HepG2 (cell line): ENCODE measurements around the gene KLF12. TPM values are rescaled to one million over a fixed set of nuclear protein-coding genes. Genes with fewer than 3 reads are reported as not detected.

Experiments used
- ATAC-seq: fragments of 200-7000 bp; cut with Tn5 transposase; 3 replicates; pipeline ENCODE4 v1.9.1; 2020; ENCODE audit warnings: mild to moderate bottlenecking, moderate library complexity
- BruUV-seq: library from RNA; stranded (reverse); fragments of 400-500 nt; replicated peaks from 2 replicates; lab custom pipeline; 2021; lab: Mats Ljungman, UMichigan
- CTCF ChIA-PET: fragments of 300-600 bp; formaldehyde crosslinking; extraction: SDS; loops from one replicate; lab custom pipeline; 2021; ENCODE audit warnings: low total read pairs, inconsistent platforms, low intra/inter-chr PET ratio; lab: Yijun Ruan, JAX
- POLR2A ChIA-PET: fragments of 350-600 bp; sonication (Branson Sonifier 250); formaldehyde crosslinking; loops from one replicate; lab custom pipeline; 2020; ENCODE audit warnings: antibody characterized with exemption, inconsistent platforms; lab: Yijun Ruan, JAX
- DNase-seq: peaks from one replicate; pipeline ENCODE4 v3.0.0-alpha.2; 2015; ENCODE audit warnings: low spot score
- FAIRE-seq: peaks from 3 replicates; lab custom pipeline; 2011; peaks lifted over from hg19 to GRCh38; lab: Jason Lieb, UNC
- H2AFZ ChIP-seq: one replicate; pipeline ENCODE4 v1.6.1; 2011; ENCODE audit warnings: low read length, inconsistent platforms
- H3K27ac ChIP-seq: fragments of 300-600 bp; 3 replicates; pipeline ENCODE4 v1.8.0; 2011; ENCODE audit warnings: mixed run types, mild to moderate bottlenecking, mixed read lengths, low read length, inconsistent platforms; ENCODE audit not compliant: insufficient read depth; ENCODE audit errors: extremely low read length
- H3K27me3 ChIP-seq, 2 experiments: fragments of 200-600 bp in 1 of 2; 2 replicates in 1 of 2; 3 replicates in 1 of 2; pipeline versions ENCODE4 v1.6.0 to v1.8.0; 2011; ENCODE audit warnings: low read length in 2 of 2, mild to moderate bottlenecking in 2 of 2, moderate library complexity in 2 of 2, inconsistent platforms in 1 of 2; ENCODE audit not compliant: insufficient read depth in 2 of 2, control insufficient read depth in 1 of 2
- H3K36me3 ChIP-seq, 2 experiments: fragments of 200-600 bp in 1 of 2; replicated peaks in 1 of 2; 2 replicates in 1 of 2; 3 replicates in 1 of 2; pipeline versions ENCODE4 v1.5.1 to v1.8.0; 2011; ENCODE audit warnings: low read length in 2 of 2, inconsistent platforms in 1 of 2; ENCODE audit not compliant: insufficient read depth in 2 of 2, control insufficient read depth in 1 of 2
- H3K4me1 ChIP-seq: 2 replicates; pipeline ENCODE4 v1.5.1; 2012; ENCODE audit warnings: low read length, inconsistent platforms; ENCODE audit not compliant: insufficient read depth
- H3K4me2 ChIP-seq: 2 replicates; pipeline ENCODE4 v1.6.0; 2011; ENCODE audit warnings: low read depth, low read length, inconsistent platforms
- H3K4me3 ChIP-seq, 3 experiments: fragments of 200-600 bp in 1 of 3; sonication (generic), shearing (Covaris generic) in 1 of 3; replicated peaks in 1 of 3; 2 replicates each; pipeline ENCODE4 v1.5.1; 2011 to 2016; ENCODE audit warnings: low read length in 3 of 3, inconsistent platforms in 2 of 3, low read depth in 2 of 3, mild to moderate bottlenecking in 2 of 3, control low read depth in 1 of 3, mixed read lengths in 1 of 3; ENCODE audit not compliant: insufficient read depth in 1 of 3
- H3K79me2 ChIP-seq: one replicate; pipeline ENCODE4 v1.6.1; 2011; ENCODE audit warnings: low read length, inconsistent platforms; ENCODE audit not compliant: insufficient read depth
- H3K9ac ChIP-seq: 2 replicates; pipeline ENCODE4 v1.6.0; 2011; ENCODE audit warnings: mild to moderate bottlenecking, low read depth, low read length, inconsistent platforms; ENCODE audit not compliant: insufficient read depth
- H3K9me3 ChIP-seq: 2 replicates; pipeline ENCODE4 v1.5.1; 2012; ENCODE audit warnings: mild to moderate bottlenecking, low read length
- H4K20me1 ChIP-seq: 2 replicates; pipeline ENCODE4 v1.6.0; 2011; ENCODE audit warnings: inconsistent platforms, mild to moderate bottlenecking, low read length, moderate library complexity; ENCODE audit not compliant: insufficient read depth
- ASH2L ChIP-seq: fragments of 300-600, 200-600 bp; sonication (generic); IDR thresholded peaks from 2 replicates; pipeline ENCODE4 v1.7.0; 2017; ENCODE audit warnings: low read depth, mild to moderate bottlenecking, moderate library complexity, mixed read lengths, low read length; ENCODE audit not compliant: insufficient read length
- CBX5 ChIP-seq: sonication (generic); formaldehyde crosslinking; IDR thresholded peaks from 2 replicates; pipeline ENCODE4 v1.4.0; 2020; ENCODE audit warnings: missing genetic modification reagents, borderline replicate concordance
- DMTF1 ChIP-seq: sonication (generic); formaldehyde crosslinking; IDR thresholded peaks from 2 replicates; pipeline ENCODE4 v1.4.0; 2020; ENCODE audit warnings: mild to moderate bottlenecking, missing genetic modification reagents
- DR1 ChIP-seq: sonication (generic); formaldehyde crosslinking; IDR thresholded peaks from 2 replicates; pipeline ENCODE4 v1.8.0; 2021; ENCODE audit warnings: mild to moderate bottlenecking, missing genetic modification reagents, inconsistent platforms
- HMGA1 ChIP-seq: sonication (generic); formaldehyde crosslinking; conservative IDR thresholded peaks from 2 replicates; pipeline ENCODE4 v1.4.0; 2020; ENCODE audit warnings: missing genetic modification reagents
- JDP2 ChIP-seq: sonication (generic); formaldehyde crosslinking; IDR thresholded peaks from 2 replicates; pipeline ENCODE4 v1.8.1; 2022; ENCODE audit warnings: missing genetic modification reagents, borderline replicate concordance
- MTF1 ChIP-seq: sonication (generic); formaldehyde crosslinking; IDR thresholded peaks from 2 replicates; pipeline ENCODE4 v1.5.0; 2020; ENCODE audit warnings: missing genetic modification reagents
- NR2F1 ChIP-seq, 2 experiments: fragments of 450-650 bp in 1 of 2; formaldehyde crosslinking in 1 of 2; IDR thresholded peaks; 2 replicates each; pipeline versions ENCODE4 v1.5.0 to v1.6.1; 2016 to 2020; ENCODE audit warnings: mild to moderate bottlenecking in 1 of 2, missing compliant biosample characterization in 1 of 2, missing genetic modification reagents in 1 of 2, moderate library complexity in 1 of 2
- TARDBP ChIP-seq: sonication (generic); formaldehyde crosslinking; IDR thresholded peaks from 2 replicates; pipeline ENCODE4 v1.8.0; 2022; ENCODE audit warnings: mild to moderate bottlenecking, missing genetic modification reagents
- TFDP2 ChIP-seq: sonication (generic); formaldehyde crosslinking; IDR thresholded peaks from 2 replicates; pipeline ENCODE4 v1.4.0; 2020; ENCODE audit warnings: missing genetic modification reagents
- ZSCAN29 ChIP-seq: sonication (generic); formaldehyde crosslinking; conservative IDR thresholded peaks from 2 replicates; pipeline ENCODE4 v1.4.0; 2020; ENCODE audit warnings: mild to moderate bottlenecking, missing genetic modification reagents
- WGBS: methylation state at CpG from one replicate; pipeline ENCODE4 v1.1.6; 2017; ENCODE audit warnings: low lambda C conversion rate; 5-methylcytosine and 5-hydroxymethylcytosine counted together
- in situ Hi-C: cut with HindIII; loops from 2 replicates; pipeline ENCODE4 v1.10.0; 2017; ENCODE audit warnings: low pct_unique_long_range_greater_than_20kb; ENCODE audit not compliant: extremely low pct_ligation_motif_present
- intact Hi-C: fragments of 100-400 bp; cut with micrococcal nuclease; formaldehyde crosslinking; loops from one replicate; pipeline ENCODE4 v1.10.0; 2022; ENCODE audit not compliant: unreplicated experiment
- polyA plus RNA-seq, 8 experiments: library from polyadenylated mRNA; depleted of rRNA in 3 of 8; stranded (reverse) in 7 of 8; unstranded in 1 of 8; fragments of >200 nt; fragmentation: Illumina TruSeq in 4 of 8; extraction: Trizol in 4 of 8; gene quantifications; 2 replicates each; pipeline versions ENCODE4 v1.2.1 to v1.2.3, GENCODE V29; 2011 to 2016; ENCODE audit warnings: low read depth in 4 of 8, missing spikeins in 1 of 8, mixed read lengths in 1 of 8; ENCODE audit not compliant: insufficient read depth in 1 of 8
- total RNA-seq, 5 experiments: library from RNA; depleted of rRNA; stranded (reverse); fragments of >200 nt; fragmentation: Illumina TruSeq; extraction: Trizol; gene quantifications; 2 replicates each; pipeline ENCODE4 v1.2.3, GENCODE V29; 2016; ENCODE audit warnings: low read depth in 1 of 5

KLF12 gene
- total and polyA plus RNA-seq, 2 of the 13 experiments (the other 11 are each of a cell fraction or from before 2014, with no cell fraction given): 0.66 to 1.5 TPM

DNA sequence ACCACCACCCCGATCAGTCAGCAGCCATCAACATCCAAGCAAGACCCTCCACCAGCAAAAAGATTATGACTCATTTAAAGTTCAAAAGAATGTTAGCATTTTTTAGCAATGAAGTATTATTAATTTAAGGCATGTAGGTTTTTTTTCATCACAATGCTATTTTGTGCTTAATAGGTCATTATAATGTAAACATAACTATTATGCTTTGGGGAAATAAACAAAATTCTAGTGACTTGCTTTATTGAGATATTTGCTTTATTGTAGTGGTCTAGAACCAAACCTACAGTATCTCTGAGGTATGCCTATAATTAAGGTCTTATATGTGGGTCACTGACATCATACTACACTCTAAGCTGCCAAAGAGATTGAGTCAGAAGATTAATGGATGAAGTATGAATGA, 20.0 kb downstream of the KLF12 start:
- FAIRE-seq (no peak), DNase-seq (no peak), ATAC-seq (no peak)
- Histone ChIP-seq H3K9ac (no peak overlapping the region), H3K27ac (no peak overlapping the region), H3K27me3 (no peaks in the 10 kb centered on the region), H3K79me2 (no peaks in the 10 kb centered on the region), H2AFZ (no peak overlapping the region), H3K9me3 (peaks cover 10% of the 10 kb centered on the region), H3K4me1 (peaks cover 33% of the 10 kb centered on the region), H3K4me2 (no peak overlapping the region), H3K4me3 (no peak overlapping the region), H4K20me1 (no peaks in the 10 kb centered on the region), H3K36me3 (no peaks in the 10 kb centered on the region)
- ChIA-PET CTCF (no interaction called here), POLR2A (no interaction called here)
- in situ Hi-C loops (no loop called here), intact Hi-C loops (no loop called here)
- 95% methylated on average over 1 of the region's 1 CpG for WGBS
- TF ChIP-seq DR1 (CRISPR knock-in tag) (no peak), TFDP2 (CRISPR knock-in tag) (no peak), JDP2 (CRISPR knock-in tag) (no peak), CBX5 (no peak)
- no TSS peak for BruUV-seq

DNA sequence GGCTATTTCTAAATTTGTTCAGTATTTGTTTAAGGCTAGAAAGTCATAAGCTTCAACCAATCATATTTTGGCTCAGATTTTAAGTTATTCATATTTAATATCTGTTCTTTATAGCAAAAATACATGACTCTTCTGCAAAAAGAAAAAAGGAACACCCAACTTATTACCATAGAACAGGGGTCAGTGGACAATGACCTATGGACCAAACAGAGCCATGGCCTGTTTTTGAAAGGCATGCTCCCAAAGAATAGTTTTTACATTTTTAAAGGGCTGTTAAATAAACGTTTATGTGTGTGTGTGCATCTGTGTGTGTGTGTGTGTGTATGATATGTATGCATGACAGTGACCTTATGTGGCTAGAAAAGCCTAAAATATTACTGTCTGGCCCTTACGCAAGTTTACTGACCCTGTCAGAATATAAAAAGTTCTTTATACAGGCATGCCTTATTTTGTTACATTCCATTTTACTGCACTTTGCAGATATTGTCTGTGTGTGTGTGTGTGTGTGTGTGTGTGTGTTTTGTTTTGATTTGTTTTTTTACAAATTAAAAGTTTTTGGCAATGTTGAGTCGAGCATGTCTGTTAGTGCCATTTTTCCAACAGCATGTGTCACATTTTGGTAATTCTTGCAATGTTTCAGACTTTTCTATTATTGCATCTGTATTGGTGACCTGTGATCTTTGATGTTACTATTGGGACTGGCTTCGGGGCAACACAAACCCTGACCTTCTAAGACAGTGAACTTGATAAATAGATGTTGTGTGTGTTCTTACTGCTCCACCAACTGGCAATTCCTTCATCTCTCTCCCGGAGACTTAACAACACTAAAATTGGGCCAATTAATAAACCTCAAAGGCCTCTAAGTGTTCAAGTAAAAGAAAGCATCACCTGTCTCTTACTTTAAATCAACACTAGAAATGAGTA, 22.0 kb downstream of the KLF12 start:
- WGBS: 31% methylated on average over 5 of the region's 5 CpGs
- FAIRE-seq (no peak), DNase-seq (no peak), ATAC-seq (peak; percentile 66; the same call in 2 of the 3 replicates)
- Histone ChIP-seq H3K36me3 (no peaks in the 10 kb centered on the region), H2AFZ (no peak overlapping the region), H3K4me3 (peak overlapping the region in 1 of 3 experiments; percentile 28; a peak in 1 of 6 replicates), H4K20me1 (no peaks in the 10 kb centered on the region), H3K27me3 (no peaks in the 10 kb centered on the region), H3K9ac (no peak overlapping the region), H3K4me2 (peak overlapping the region; percentile 10; the same call in 1 of the 2 replicates), H3K79me2 (no peaks in the 10 kb centered on the region), H3K9me3 (no peaks in the 10 kb centered on the region), H3K4me1 (peaks cover 37% of the 10 kb centered on the region), H3K27ac (no peak overlapping the region)
- BruUV-seq: no TSS peak
- in situ Hi-C loops: no loop called here
- CTCF ChIA-PET: no interaction called here
- intact Hi-C loops: no loop called here
- POLR2A ChIA-PET: no interaction called here
- TF ChIP-seq TARDBP (no peak), ASH2L (no peak), NR2F1 (CRISPR knock-in tag; IDR thresholded peaks at IDR 0.05) (0 out of 4 replicates have a peak, but pooled peaks of 1 of the 2 experiments have one; percentile 14), MTF1 (CRISPR knock-in tag) (no peak), DMTF1 (CRISPR knock-in tag) (no peak), ZSCAN29 (CRISPR knock-in tag) (no peak), HMGA1 (CRISPR knock-in tag) (no peak)
